IPS DF 6.9 (cell line): ENCODE measurements around the gene SLC1A2.

Experiments used
- DNase-seq: peaks from one replicate; pipeline ENCODE4 v3.0.0-alpha.2; 2013; ENCODE audit warnings: low read depth, low spot score
- H3K27ac ChIP-seq: one replicate; pipeline ENCODE4 v1.5.1; 2013; ENCODE audit warnings: low read length, control low read depth
- H3K27me3 ChIP-seq: 2 replicates; pipeline ENCODE4 v1.6.1; 2013; ENCODE audit warnings: mild to moderate bottlenecking, low read length; ENCODE audit not compliant: control insufficient read depth, insufficient read depth
- H3K36me3 ChIP-seq: 2 replicates; pipeline ENCODE4 v1.6.1; 2013; ENCODE audit warnings: low read length; ENCODE audit not compliant: control insufficient read depth, insufficient read depth
- H3K4me1 ChIP-seq: 2 replicates; pipeline ENCODE4 v1.6.1; 2013; ENCODE audit warnings: low read length; ENCODE audit not compliant: control insufficient read depth, insufficient read depth
- H3K4me3 ChIP-seq: 2 replicates; pipeline ENCODE4 v1.5.1; 2013; ENCODE audit warnings: mild to moderate bottlenecking, low read length
- H3K9me3 ChIP-seq: 2 replicates; pipeline ENCODE4 v1.6.1; 2013; ENCODE audit warnings: low read length, inconsistent platforms; ENCODE audit not compliant: control insufficient read depth, insufficient read depth
- WGBS: extraction: QIAGEN DNeasy Blood & Tissue Kit; methylation state at CpG from one replicate; pipeline ENCODE4 v1.1.7; 2013; ENCODE audit warnings: mixed read lengths, missing lambda C conversion rate; ENCODE audit not compliant: insufficient read length, insufficient coverage; 5-methylcytosine and 5-hydroxymethylcytosine counted together

SLC1A2 gene

DNA sequence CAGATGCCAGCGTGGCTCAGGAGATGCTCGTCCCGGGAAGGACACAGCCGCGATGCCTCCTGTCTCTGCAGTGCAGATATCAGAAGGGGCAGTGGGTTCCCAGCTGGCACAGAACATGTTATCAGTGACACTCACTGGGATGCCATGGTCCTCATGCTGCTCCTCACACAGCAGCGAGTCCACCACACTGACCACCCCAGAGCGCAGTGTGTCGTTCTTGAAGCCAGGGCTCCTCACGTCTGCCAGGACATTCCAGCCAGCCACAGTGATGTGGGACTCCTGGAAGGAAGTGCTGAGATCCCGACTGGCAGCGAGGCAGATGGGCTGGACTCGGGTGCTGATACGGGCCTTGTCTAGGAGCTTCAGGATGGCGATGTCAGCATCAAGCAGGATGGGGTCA lies 13.1 kb upstream of the SLC1A2 start:
- Histone ChIP-seq H3K4me1 (no peaks in the 10 kb centered on the region), H3K9me3 (no peaks in the 10 kb centered on the region), H3K27me3 (no peaks in the 10 kb centered on the region), H3K4me3 (no peak overlapping the region), H3K27ac (no peak overlapping the region), H3K36me3 (no peaks in the 10 kb centered on the region)
- WGBS = no CpG with 5 or more reads among the region's 14 CpGs
- DNase-seq = no peak

DNA sequence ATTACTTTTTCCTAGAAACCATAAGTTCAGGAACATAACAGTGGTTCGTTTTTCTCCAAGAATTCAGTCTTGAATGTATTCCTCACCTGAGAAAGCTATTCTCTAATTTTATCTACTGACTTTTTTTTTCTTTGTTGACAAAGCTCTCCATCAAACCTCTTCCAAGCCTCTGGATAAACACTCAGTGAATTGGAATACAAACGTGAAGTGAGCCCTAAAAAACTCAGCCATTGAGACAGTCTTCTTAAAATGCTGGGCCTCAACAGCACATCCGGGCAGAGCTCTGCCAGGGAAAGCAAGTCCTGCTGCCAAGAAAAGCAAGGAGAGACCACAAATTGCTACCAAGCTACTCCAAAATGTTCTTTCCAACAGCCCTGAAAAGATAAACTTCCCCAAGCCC lies 7.7 kb upstream of the SLC1A2 start:
- Histone ChIP-seq H3K27me3 (no peaks in the 10 kb centered on the region; the same call in none of the 2 replicates), H3K9me3 (no peaks in the 10 kb centered on the region), H3K27ac (no peak overlapping the region), H3K4me3 (no peak overlapping the region), H3K36me3 (no peaks in the 10 kb centered on the region), H3K4me1 (no peaks in the 10 kb centered on the region)
- WGBS = no CpG with 5 or more reads among the region's 3 CpGs
- no peak for DNase-seq

DNA sequence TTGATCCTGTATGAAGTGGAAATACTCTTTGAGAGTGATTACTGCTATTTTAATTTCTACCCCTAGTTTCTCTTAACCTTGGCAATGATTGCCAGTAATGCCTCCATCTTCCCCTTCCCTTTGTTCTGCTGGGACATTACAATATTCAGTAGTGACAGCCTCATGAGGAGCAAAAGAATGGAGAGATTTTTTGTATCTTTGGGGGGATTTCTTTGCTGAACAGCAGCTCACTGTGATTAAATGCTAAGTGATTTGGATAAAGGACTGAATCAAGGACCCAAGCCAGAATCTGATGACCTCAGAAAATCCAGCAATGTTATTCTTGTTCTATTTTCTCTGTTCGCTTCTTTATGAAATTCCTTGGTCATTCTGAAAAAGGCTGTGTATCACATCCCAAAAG lies 7.0 kb upstream of the SLC1A2 start:
- Histone ChIP-seq H3K27ac (no peak overlapping the region), H3K4me1 (no peaks in the 10 kb centered on the region), H3K27me3 (peaks cover 5% of the 10 kb centered on the region), H3K9me3 (no peaks in the 10 kb centered on the region), H3K36me3 (no peaks in the 10 kb centered on the region), H3K4me3 (no peak overlapping the region)
- no peak for DNase-seq
- no CpG with 5 or more reads among the region's 1 CpG for WGBS

DNA sequence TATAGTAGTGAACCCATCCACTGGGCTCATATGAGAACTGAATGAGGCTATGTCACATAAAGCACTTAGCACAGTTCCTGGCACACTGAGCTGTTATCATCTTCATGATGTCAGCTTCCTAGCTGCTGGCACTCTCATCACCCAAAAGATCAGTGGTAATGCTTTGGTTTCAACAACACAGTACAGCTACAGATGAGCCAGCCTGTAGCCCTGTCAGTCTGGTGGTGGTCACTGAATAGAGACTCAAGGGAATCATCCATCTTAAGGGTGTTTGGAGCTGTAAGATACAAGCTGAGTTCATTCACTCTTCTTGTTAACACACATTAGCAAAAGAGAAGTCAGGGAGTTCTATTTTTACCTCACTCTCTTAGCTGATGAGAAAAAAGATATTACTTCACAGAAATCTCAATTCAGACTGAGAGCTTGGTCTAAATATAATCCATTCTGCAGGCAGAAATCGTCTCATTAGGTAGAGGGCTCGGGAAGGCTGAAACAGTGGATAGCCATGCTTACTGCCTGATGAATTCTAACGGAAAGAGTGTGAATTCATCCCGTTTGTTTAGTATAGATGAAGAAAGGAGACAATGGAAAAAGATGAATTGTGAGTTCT lies 6.3 kb upstream of the SLC1A2 start:
- WGBS = no CpG with 5 or more reads among the region's 4 CpGs
- no peaks in the 10 kb centered on the region for H3K36me3 ChIP-seq
- no peaks in the 10 kb centered on the region for H3K4me1 ChIP-seq
- no peak overlapping the region for H3K4me3 ChIP-seq
- peaks cover 10% of the 10 kb centered on the region for H3K27me3 ChIP-seq
- no peak for DNase-seq
- H3K27ac ChIP-seq = no peak overlapping the region
- no peaks in the 10 kb centered on the region for H3K9me3 ChIP-seq

DNA sequence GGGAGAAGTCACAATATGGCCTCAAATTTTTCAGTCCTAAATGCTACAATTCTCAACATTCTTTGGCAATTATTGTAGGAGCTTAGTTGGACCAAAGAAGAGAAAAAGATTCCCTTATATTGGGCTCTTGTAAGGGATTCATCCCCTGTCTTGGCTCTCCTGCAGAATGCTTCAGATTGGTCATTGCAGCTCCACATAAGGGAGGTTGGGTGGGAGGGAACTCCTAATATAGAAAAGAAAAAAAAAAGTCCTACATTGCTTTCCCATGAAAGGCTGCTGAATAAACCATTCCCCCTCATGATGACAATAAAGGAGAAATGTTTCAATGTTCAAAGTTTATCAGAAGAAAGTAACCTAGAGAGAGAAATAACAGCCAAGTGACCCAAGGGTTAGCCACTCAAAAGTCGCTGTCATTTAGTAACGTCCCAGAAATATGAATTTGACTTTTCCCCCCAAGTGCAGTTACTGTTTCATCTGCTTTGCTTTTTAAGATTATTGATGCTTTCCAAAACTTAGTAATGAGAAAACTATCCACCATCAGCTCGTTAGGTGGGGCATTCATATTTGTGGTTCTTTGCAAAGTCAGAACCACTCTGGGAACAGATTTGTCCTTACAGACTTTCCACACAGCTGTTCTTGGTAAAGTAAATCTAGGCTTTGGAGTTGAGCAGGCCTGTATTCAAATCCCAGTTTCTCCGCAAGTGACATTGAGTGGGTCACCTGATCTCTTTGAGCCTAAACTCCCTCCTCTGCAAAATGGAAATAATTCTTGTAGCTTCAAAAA lies 5.0 kb upstream of the SLC1A2 start:
- Histone ChIP-seq H3K4me3 (no peak overlapping the region), H3K27ac (no peak overlapping the region), H3K9me3 (no peaks in the 10 kb centered on the region), H3K4me1 (no peaks in the 10 kb centered on the region), H3K36me3 (no peaks in the 10 kb centered on the region), H3K27me3 (peaks cover 18% of the 10 kb centered on the region)
- DNase-seq = no peak
- no CpG with 5 or more reads among the region's 4 CpGs for WGBS

DNA sequence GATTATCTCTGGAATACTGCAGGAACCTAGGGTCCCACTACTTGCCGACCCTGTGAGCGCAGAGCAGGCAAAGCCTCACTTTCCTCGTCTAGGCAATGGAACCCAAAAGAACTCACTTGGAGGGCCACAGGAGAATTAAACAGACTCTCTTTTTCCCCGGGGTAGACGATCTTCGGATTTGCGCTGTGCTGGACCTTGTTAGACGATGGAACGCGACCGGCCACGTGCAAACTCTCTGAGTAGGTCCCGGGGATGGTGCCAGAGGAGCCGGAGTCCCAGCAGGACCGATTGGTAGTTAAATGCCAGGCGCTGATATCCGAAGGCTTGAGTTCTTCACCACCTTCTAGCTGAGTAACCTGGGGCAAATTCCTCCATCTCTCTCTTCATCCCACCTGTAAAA lies 1.0 kb upstream of the SLC1A2 start:
- DNase-seq = no peak
- WGBS = no CpG with 5 or more reads among the region's 17 CpGs
- H3K4me3 ChIP-seq = peak overlapping the region; percentile 51; the same call in 1 of the 2 replicates
- H3K27me3 ChIP-seq = peaks cover 46% of the 10 kb centered on the region
- no peaks in the 10 kb centered on the region for H3K4me1 ChIP-seq
- no peaks in the 10 kb centered on the region for H3K36me3 ChIP-seq
- no peak overlapping the region for H3K27ac ChIP-seq
- H3K9me3 ChIP-seq = no peaks in the 10 kb centered on the region

DNA sequence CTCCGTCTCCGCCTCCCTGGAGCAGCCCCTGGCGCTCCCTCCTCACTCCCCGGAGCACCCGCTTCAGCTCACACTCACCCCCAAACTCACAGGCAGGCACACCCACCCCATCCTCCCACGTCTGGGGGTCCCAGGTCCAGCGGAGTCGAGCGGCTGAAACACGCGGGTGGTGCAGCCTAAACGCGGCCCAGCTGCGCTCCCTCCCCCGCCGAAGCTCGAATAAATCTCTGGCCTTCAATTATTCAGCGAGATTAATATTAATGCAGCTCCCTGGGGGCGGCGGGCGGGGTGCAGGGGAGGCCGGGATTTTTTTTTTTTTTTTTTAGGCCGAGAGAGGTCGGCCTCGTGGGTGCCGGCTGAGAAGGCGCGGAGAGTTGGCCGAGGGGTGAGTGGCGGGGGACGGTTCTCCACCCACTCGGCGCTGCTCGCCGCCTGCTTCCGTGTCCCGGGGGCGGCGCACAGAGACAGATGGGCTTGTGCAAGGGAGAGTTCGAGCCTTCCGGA lies 524 bp upstream of the SLC1A2 start:
- no CpG with 5 or more reads among the region's 41 CpGs for WGBS
- peak overlapping the region; percentile 51; the same call in 1 of the 2 replicates for H3K4me3 ChIP-seq
- DNase-seq = no peak
- no peak overlapping the region for H3K27ac ChIP-seq
- no peaks in the 10 kb centered on the region for H3K36me3 ChIP-seq
- H3K4me1 ChIP-seq = no peaks in the 10 kb centered on the region
- H3K9me3 ChIP-seq = no peaks in the 10 kb centered on the region
- H3K27me3 ChIP-seq = peaks cover 47% of the 10 kb centered on the region

DNA sequence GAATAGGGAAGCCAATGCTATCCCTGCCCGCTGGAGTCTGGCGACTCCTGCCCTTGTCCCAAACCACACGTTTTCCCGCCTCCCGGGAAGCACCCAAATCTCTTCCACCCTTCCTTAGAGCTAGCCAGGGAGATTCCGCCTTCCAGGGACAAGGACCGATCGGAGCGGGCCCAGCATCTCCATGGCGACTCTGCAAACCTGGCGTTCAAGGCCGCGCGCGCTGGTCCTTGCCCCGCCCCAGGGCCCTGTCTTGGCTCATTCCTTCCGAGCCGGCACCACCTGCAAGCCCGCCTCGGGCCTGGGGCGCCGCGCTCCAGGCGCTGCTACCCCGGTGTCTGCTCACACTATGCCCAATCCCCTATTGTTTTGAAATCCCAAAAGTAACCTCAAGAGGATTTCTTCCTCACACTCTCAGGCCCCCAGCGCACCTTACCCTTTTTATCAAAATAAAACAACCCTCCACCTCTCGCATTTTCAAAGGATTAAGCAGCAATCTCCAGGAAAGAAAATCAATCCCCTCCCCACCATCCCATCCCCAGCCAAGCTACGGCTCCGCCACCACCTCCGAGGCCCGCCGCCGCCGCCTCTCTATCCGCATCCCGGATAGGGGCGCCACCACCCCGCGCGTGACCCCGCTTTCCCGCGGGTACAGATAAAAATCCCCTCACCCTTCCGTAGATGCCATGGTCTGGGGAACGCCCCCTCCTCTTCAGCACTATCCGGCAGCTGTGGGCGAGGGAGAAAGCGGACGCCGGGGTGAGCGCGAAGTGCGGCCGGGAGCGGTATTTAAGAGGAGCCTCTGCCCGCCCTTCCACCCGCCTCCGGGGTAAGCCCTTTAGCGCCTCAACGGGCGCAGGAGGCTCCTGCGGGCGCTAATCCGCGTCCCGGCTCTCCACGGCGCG lies 825 bp downstream of the SLC1A2 start:
- peaks cover 47% of the 10 kb centered on the region for H3K27me3 ChIP-seq
- no peaks in the 10 kb centered on the region for H3K9me3 ChIP-seq
- DNase-seq = no peak
- H3K4me1 ChIP-seq = no peaks in the 10 kb centered on the region
- WGBS = no CpG with 5 or more reads among the region's 69 CpGs
- no peak overlapping the region for H3K27ac ChIP-seq
- no peaks in the 10 kb centered on the region for H3K36me3 ChIP-seq
- peak overlapping the region; percentile 51 for H3K4me3 ChIP-seq

DNA sequence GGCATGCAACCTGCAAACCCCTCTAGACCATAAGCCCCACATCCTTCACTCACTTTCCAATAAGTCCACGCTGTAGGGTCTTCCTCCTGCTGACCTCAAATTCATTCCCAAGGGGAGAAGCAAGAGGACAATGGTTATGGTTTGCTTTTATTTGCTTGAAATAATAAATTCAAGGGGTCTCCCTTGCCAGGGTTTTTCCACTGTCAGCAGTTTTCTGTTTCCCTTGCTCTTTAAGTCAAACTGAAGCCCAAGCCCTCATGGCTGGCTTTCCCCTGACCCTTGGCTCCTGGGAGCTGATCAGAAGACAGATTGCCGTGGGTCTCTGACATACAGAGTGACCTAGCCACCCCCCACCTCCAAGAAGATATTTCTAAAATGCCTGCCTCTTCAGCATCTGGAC lies 3.9 kb downstream of the SLC1A2 start:
- no peak for DNase-seq
- Histone ChIP-seq H3K4me1 (no peaks in the 10 kb centered on the region), H3K36me3 (no peaks in the 10 kb centered on the region), H3K27ac (no peak overlapping the region), H3K4me3 (no peak overlapping the region), H3K9me3 (no peaks in the 10 kb centered on the region), H3K27me3 (peaks cover 35% of the 10 kb centered on the region)
- no CpG with 5 or more reads among the region's 2 CpGs for WGBS

DNA sequence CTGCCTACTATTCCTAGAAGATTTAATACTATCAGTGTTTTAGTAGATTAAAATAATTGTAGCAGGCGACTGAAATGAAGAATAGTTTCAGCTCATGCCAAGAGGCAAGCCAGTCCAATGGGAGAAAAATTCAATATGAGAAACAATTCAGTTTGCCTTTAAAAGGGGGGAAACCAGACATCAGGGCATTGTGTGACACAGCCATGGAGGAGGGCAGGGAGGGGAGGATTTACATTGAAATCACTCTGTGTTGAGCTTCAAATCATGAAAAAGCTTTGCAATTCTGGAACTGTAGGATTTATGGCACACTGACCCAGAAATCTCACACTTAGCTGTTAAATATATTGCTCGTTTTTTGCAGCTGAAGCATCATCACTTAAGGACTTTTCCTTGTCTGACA lies 4.6 kb downstream of the SLC1A2 start:
- no CpG with 5 or more reads among the region's 2 CpGs for WGBS
- Histone ChIP-seq H3K9me3 (no peaks in the 10 kb centered on the region), H3K4me1 (no peaks in the 10 kb centered on the region), H3K36me3 (no peaks in the 10 kb centered on the region), H3K27me3 (peaks cover 30% of the 10 kb centered on the region), H3K27ac (no peak overlapping the region), H3K4me3 (no peak overlapping the region)
- no peak for DNase-seq
